Neural progenitor cell (in vitro differentiated cells): ENCODE results near the gene TTC9.

Experiments used
- CTCF ChIP-seq: fragments of 200-600 bp; sonication (generic); IDR thresholded peaks from 2 replicates; pipeline ENCODE4 v1.5.1; 2017; ENCODE audit warnings: antibody characterized with exemption, mild to moderate bottlenecking
- EZH2 ChIP-seq: fragments of 200-600 bp; sonication (generic); IDR thresholded peaks from 2 replicates; pipeline ENCODE4 v1.6.1; 2017; ENCODE audit warnings: antibody characterized with exemption, mild to moderate bottlenecking, moderate library complexity
- EZH2phosphoT487 ChIP-seq: fragments of 200-600 bp; sonication (generic); IDR thresholded peaks from 2 replicates; pipeline ENCODE4 v1.6.1; 2017; ENCODE audit warnings: antibody characterized with exemption

DNA sequence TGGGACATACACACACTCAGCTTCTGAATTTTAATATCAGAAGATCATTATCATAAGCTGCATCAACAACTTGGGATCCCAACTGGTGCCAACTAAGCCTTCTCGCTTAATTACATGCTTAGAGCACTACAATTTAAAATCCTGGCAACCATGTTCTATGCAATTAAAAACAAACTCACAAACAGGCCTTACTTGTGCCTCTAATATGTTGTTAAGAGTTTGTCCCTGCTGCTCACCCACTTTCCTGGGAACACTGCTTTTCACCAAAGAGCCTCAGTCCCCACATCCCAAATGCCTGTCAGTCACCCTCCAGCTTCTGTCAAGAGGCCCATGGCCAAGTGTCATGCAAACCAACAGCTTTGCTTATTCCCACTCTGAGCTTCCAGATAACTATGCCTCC is 69.7 kb downstream of the TTC9 start:
- TF ChIP-seq CTCF (no peak), EZH2 (no peak), EZH2phosphoT487 (no peak)
